Neuronal stem cell (in vitro differentiated cells): Measurements from ENCODE around the gene MDP1.

ENCODE experiments used
- DNase-seq: peaks from one replicate; pipeline ENCODE4 v3.0.0-alpha.2; 2013; ENCODE audit warnings: low spot score
- H2AFZ ChIP-seq: one replicate; pipeline ENCODE4 v1.6.1; 2013; ENCODE audit warnings: mild to moderate bottlenecking, low read length, inconsistent platforms
- H2AK5ac ChIP-seq: 2 replicates; pipeline ENCODE4 v1.6.1; 2013; ENCODE audit warnings: low read depth, mild to moderate bottlenecking, inconsistent platforms, low read length, moderate library complexity, mixed read lengths
- H2BK120ac ChIP-seq: 2 replicates; pipeline ENCODE4 v1.6.1; 2013; ENCODE audit warnings: low read depth, mild to moderate bottlenecking, inconsistent platforms, low read length, moderate library complexity, mixed read lengths
- H2BK12ac ChIP-seq: one replicate; pipeline ENCODE4 v1.6.1; 2013; ENCODE audit warnings: low read length, inconsistent platforms
- H2BK15ac ChIP-seq: 2 replicates; pipeline ENCODE4 v1.6.1; 2013; ENCODE audit warnings: mild to moderate bottlenecking, low read length, inconsistent platforms, mixed read lengths
- H2BK5ac ChIP-seq: one replicate; pipeline ENCODE4 v1.6.1; 2013; ENCODE audit warnings: inconsistent platforms, mild to moderate bottlenecking, low read length, moderate library complexity
- H3K14ac ChIP-seq: one replicate; pipeline ENCODE4 v1.6.1; 2013; ENCODE audit warnings: low read length, inconsistent platforms
- H3K18ac ChIP-seq: 2 replicates; pipeline ENCODE4 v1.6.1; 2013; ENCODE audit warnings: low read length, inconsistent platforms
- H3K23ac ChIP-seq: 2 replicates; pipeline ENCODE4 v1.6.1; 2013; ENCODE audit warnings: low read depth, mild to moderate bottlenecking, mixed read lengths, low read length, inconsistent platforms; ENCODE audit not compliant: poor library complexity
- H3K27ac ChIP-seq: replicated peaks from 3 replicates; pipeline ENCODE4 v1.5.1; 2013; ENCODE audit warnings: low read length, inconsistent platforms
- H3K27me3 ChIP-seq, 3 experiments: 2 replicates each; pipeline ENCODE4 v1.6.1; 2013; ENCODE audit warnings: low read length in 3 of 3, mild to moderate bottlenecking in 2 of 3, inconsistent platforms in 1 of 3, low read depth in 1 of 3, mixed read lengths in 1 of 3, moderate library complexity in 1 of 3; ENCODE audit not compliant: control insufficient read depth in 3 of 3, insufficient read depth in 3 of 3
- H3K36me3 ChIP-seq, 2 donors: replicated peaks in 1 of 2; 2 replicates each; pipeline ENCODE4 v1.6.1; 2013; ENCODE audit warnings: low read length in 2 of 2; ENCODE audit not compliant: control insufficient read depth in 2 of 2, insufficient read depth in 2 of 2
- H3K4ac ChIP-seq: 2 replicates; pipeline ENCODE4 v1.6.1; 2013; ENCODE audit warnings: inconsistent platforms, mild to moderate bottlenecking, low read length, moderate library complexity
- H3K4me1 ChIP-seq, 2 donors: 1 replicate in 1 of 2; 2 replicates in 1 of 2; pipeline ENCODE4 v1.6.1; 2013; ENCODE audit warnings: low read length in 2 of 2, low read depth in 1 of 2; ENCODE audit not compliant: control insufficient read depth in 2 of 2, insufficient read depth in 1 of 2
- H3K4me2 ChIP-seq: one replicate; pipeline ENCODE4 v1.6.1; 2013; ENCODE audit warnings: mild to moderate bottlenecking, low read length, inconsistent platforms; ENCODE audit not compliant: insufficient read depth, poor library complexity, severe bottlenecking
- H3K4me3 ChIP-seq, 2 donors: 2 replicates each; pipeline ENCODE4 v1.5.1; 2013; ENCODE audit warnings: low read length in 2 of 2, mild to moderate bottlenecking in 2 of 2, inconsistent platforms in 1 of 2, moderate library complexity in 1 of 2
- H3K79me1 ChIP-seq: one replicate; pipeline ENCODE4 v1.6.1; 2013; ENCODE audit warnings: low read depth, mild to moderate bottlenecking, inconsistent platforms, low read length, moderate library complexity
- H3K9ac ChIP-seq: one replicate; pipeline ENCODE4 v1.6.1; 2013; ENCODE audit warnings: mild to moderate bottlenecking, low read depth, low read length, inconsistent platforms; ENCODE audit not compliant: poor library complexity
- H3K9me3 ChIP-seq, 2 donors: replicated peaks in 1 of 2; 2 replicates each; pipeline versions ENCODE3 to v1.6.1; 2013; ENCODE audit warnings: low read length in 2 of 2, mild to moderate bottlenecking in 2 of 2, inconsistent platforms in 1 of 2, low read depth in 1 of 2, mixed read lengths in 1 of 2, moderate library complexity in 1 of 2; ENCODE audit not compliant: control insufficient read depth in 2 of 2, insufficient read depth in 1 of 2
- H4K8ac ChIP-seq: one replicate; pipeline ENCODE4 v1.6.1; 2013; ENCODE audit warnings: low read depth, mild to moderate bottlenecking, inconsistent platforms, low read length, moderate library complexity
- H4K91ac ChIP-seq: one replicate; pipeline ENCODE4 v1.6.1; 2013; ENCODE audit warnings: low read length, low read depth, mild to moderate bottlenecking, inconsistent platforms; ENCODE audit not compliant: poor library complexity
- WGBS, 2 donors: extraction: QIAGEN DNeasy Blood & Tissue Kit; methylation state at CpG; one replicate each; pipeline ENCODE4 v1.1.7; 2013; ENCODE audit warnings: missing lambda C conversion rate in 2 of 2, mixed read lengths in 1 of 2; ENCODE audit not compliant: insufficient read length in 2 of 2, insufficient replicate concordance in 1 of 2; ENCODE audit errors: extremely low coverage in 2 of 2; 5-methylcytosine and 5-hydroxymethylcytosine counted together

MDP1 gene

GRCh38 chr14:24188251-24189058 lies 27.4 kb downstream of the MDP1 start, which contains the start of gene IPO4:
Gene IPO4, minus strand, starts transcription at chr14:24188816. Its CDS starts 29 bp downstream, at chr14:24188787.
- Histone ChIP-seq H3K4me3 (peak within 1 kb of the TSS; percentile 79 to 94), H3K4ac (no peak within 1 kb of the TSS), H3K79me1 (peaks cover 9% of the 10 kb centered on the region), H4K91ac (no peak within 1 kb of the TSS), H2BK15ac (no peak within 1 kb of the TSS), H3K4me1 (peaks cover 4 to 7% of the 10 kb centered on the region in 2 donors), H4K8ac (no peak within 1 kb of the TSS), H3K9ac (peak within 1 kb of the TSS; percentile 90), H2AFZ (peak within 1 kb of the TSS; percentile 86), H2BK12ac (no peak within 1 kb of the TSS), H2AK5ac (peak within 1 kb of the TSS; percentile 38), H2BK120ac (no peak within 1 kb of the TSS), H3K4me2 (peak within 1 kb of the TSS; percentile 92), H3K27me3 (no peaks in the 10 kb centered on the region), H3K18ac (peak within 1 kb of the TSS; percentile 88), H3K23ac (peak within 1 kb of the TSS; percentile 70), H3K36me3 (peaks cover 49 to 74% of the 10 kb centered on the region in 2 donors), H3K27ac (peak within 1 kb of the TSS; percentile 50), H3K9me3 (no peaks in the 10 kb centered on the region), H2BK5ac (peak within 1 kb of the TSS; percentile 26), H3K14ac (no peak within 1 kb of the TSS)
- WGBS, 2 donors: no CpG with 5 or more reads among the region's 65 CpGs
- DNase-seq: peak; percentile 93

- no peak overlapping the region for H2BK12ac ChIP-seq
- H3K27me3 ChIP-seq: no peaks in the 10 kb centered on the region
- H3K79me1 ChIP-seq: peaks cover 7% of the 10 kb centered on the region
- H3K4ac ChIP-seq: no peak overlapping the region
- no peak overlapping the region for H2BK5ac ChIP-seq
- DNase-seq: no peak
- H3K4me1 ChIP-seq: peaks cover 4 to 7% of the 10 kb centered on the region in 2 donors
- H2AFZ ChIP-seq: no peak overlapping the region
- WGBS, 2 donors: no CpG with 5 or more reads among the region's 2 CpGs
- no peak overlapping the region for H2BK15ac ChIP-seq
- H2BK120ac ChIP-seq: no peak overlapping the region
- H2AK5ac ChIP-seq: no peak overlapping the region
- peak overlapping the region; percentile 92 for H3K4me2 ChIP-seq
- peaks cover 51 to 77% of the 10 kb centered on the region in 2 donors for H3K36me3 ChIP-seq
- no peak overlapping the region for H3K23ac ChIP-seq
- peak overlapping the region; percentile 33 to 79 for H3K4me3 ChIP-seq
- no peak overlapping the region for H4K8ac ChIP-seq
- H3K18ac ChIP-seq: no peak overlapping the region
- H4K91ac ChIP-seq: no peak overlapping the region
- H3K14ac ChIP-seq: no peak overlapping the region
- no peaks in the 10 kb centered on the region for H3K9me3 ChIP-seq
- H3K9ac ChIP-seq: no peak overlapping the region
- no peak overlapping the region for H3K27ac ChIP-seq
These were observed 28.3 kb downstream of the MDP1 start for GRCh38 chr14:24187539-24187915.

- peaks cover 51 to 77% of the 10 kb centered on the region in 2 donors for H3K36me3 ChIP-seq
- DNase-seq: no peak
- no CpG with 5 or more reads among the region's 10 CpGs for WGBS, 2 donors
- H3K14ac ChIP-seq: no peak overlapping the region
- no peak overlapping the region for H2AFZ ChIP-seq
- no peak overlapping the region for H2AK5ac ChIP-seq
- peaks cover 4 to 7% of the 10 kb centered on the region in 2 donors for H3K4me1 ChIP-seq
- no peak overlapping the region for H3K23ac ChIP-seq
- H3K79me1 ChIP-seq: peaks cover 7% of the 10 kb centered on the region
- no peak overlapping the region for H2BK12ac ChIP-seq
- no peak overlapping the region for H3K27ac ChIP-seq
- H3K9ac ChIP-seq: no peak overlapping the region
- no peak overlapping the region for H2BK15ac ChIP-seq
- no peak overlapping the region for H3K18ac ChIP-seq
- H4K8ac ChIP-seq: no peak overlapping the region
- H2BK5ac ChIP-seq: no peak overlapping the region
- H3K4ac ChIP-seq: no peak overlapping the region
- no peak overlapping the region for H4K91ac ChIP-seq
- peak overlapping the region in 1 of 2 donors; percentile 79 for H3K4me3 ChIP-seq
- H3K4me2 ChIP-seq: no peak overlapping the region
- H3K27me3 ChIP-seq: no peaks in the 10 kb centered on the region
- no peaks in the 10 kb centered on the region for H3K9me3 ChIP-seq
- no peak overlapping the region for H2BK120ac ChIP-seq
These were observed 28.9 kb downstream of the MDP1 start for GRCh38 chr14:24186831-24187538.

GRCh38 chr14:24185741-24186140 lies 30.1 kb downstream of the MDP1 start:
- Histone ChIP-seq H2AK5ac (no peak overlapping the region), H3K36me3 (peaks cover 58 to 80% of the 10 kb centered on the region in 2 donors), H3K9ac (no peak overlapping the region), H3K9me3 (no peaks in the 10 kb centered on the region), H3K27ac (no peak overlapping the region), H3K4me2 (no peak overlapping the region), H4K8ac (no peak overlapping the region), H3K23ac (peak overlapping the region; percentile 44), H3K4ac (no peak overlapping the region), H2BK12ac (no peak overlapping the region), H4K91ac (no peak overlapping the region), H3K14ac (no peak overlapping the region), H2AFZ (no peak overlapping the region), H3K4me1 (peaks cover 4 to 7% of the 10 kb centered on the region in 2 donors), H3K18ac (no peak overlapping the region), H2BK5ac (no peak overlapping the region), H2BK120ac (no peak overlapping the region), H3K79me1 (peaks cover 7% of the 10 kb centered on the region), H3K27me3 (no peaks in the 10 kb centered on the region), H2BK15ac (no peak overlapping the region), H3K4me3 (peak overlapping the region in 1 of 2 donors; percentile 24)
- no CpG with 5 or more reads among the region's 11 CpGs for WGBS, 2 donors
- DNase-seq: no peak
